Stimulated activated CD4-positive, alpha-beta T cell treated with anti-CD3 and anti-CD28 coated beads, Interleukin-2, amount 100 ng/mL, for 48 hours (primary cell): ENCODE data around the gene PTEN.
A peak's percentile ranks its signal among the peaks of the same experiment; 100 is the strongest.
"Not testable (repeated sequence)": the region's sequence is repeated elsewhere in the genome, so short reads cannot be mapped to it uniquely, and the experiment has no call there.

ENCODE experiments used
- DNase-seq, 2 donors: peaks; one replicate each; pipeline ENCODE4 v3.0.0-alpha.2; 2020

The PTEN gene

GRCh38 chr10:87846023-87846422 lies 17.4 kb upstream of the PTEN start:
- DNase-seq = no peak

GRCh38 chr10:87846711-87847110 lies 16.7 kb upstream of the PTEN start:
- DNase-seq = not testable (repeated sequence)

- no peak for DNase-seq
Observed at GRCh38 chr10:87847550-87847949, 15.9 kb upstream of the PTEN start.

GRCh38 chr10:87849001-87849400 lies 14.4 kb upstream of the PTEN start:
- DNase-seq = no peak

GRCh38 chr10:87850742-87851205 lies 12.7 kb upstream of the PTEN start:
- DNase-seq = peak in 1 of 2 donors; percentile 16

GRCh38 chr10:87852089-87852488 lies 11.3 kb upstream of the PTEN start:
- no peak for DNase-seq

- DNase-seq = not testable (repeated sequence)
Observed at GRCh38 chr10:87855247-87855646, 8.2 kb upstream of the PTEN start.

GRCh38 chr10:87855665-87856064 lies 7.8 kb upstream of the PTEN start:
- not testable (repeated sequence) for DNase-seq

GRCh38 chr10:87860156-87860795 lies 3.1 kb upstream of the PTEN start:
- no peak for DNase-seq

GRCh38 chr10:87860816-87861403 lies 2.5 kb upstream of the PTEN start:
- DNase-seq = no peak

GRCh38 chr10:87861566-87861952 lies 1.9 kb upstream of the PTEN start:
- DNase-seq = no peak

GRCh38 chr10:87861953-87862678 lies 1.3 kb upstream of the PTEN start:
- DNase-seq = peak; percentile 87 to 88

GRCh38 chr10:87862679-87863052 lies 759 bp upstream of the PTEN start:
- DNase-seq = no peak

- peak in 1 of 2 donors; percentile 12 for DNase-seq
Observed at GRCh38 chr10:87863951-87864495, 598 bp downstream of the PTEN start.

GRCh38 chr10:87864496-87865059 lies 1.2 kb downstream of the PTEN start:
- no peak for DNase-seq

- no peak for DNase-seq
Observed at GRCh38 chr10:87865241-87865881, 1.9 kb downstream of the PTEN start.

- no peak for DNase-seq
Observed at GRCh38 chr10:87866412-87866974, 3.1 kb downstream of the PTEN start.

GRCh38 chr10:87867453-87867852 lies 4.0 kb downstream of the PTEN start:
- no peak for DNase-seq

GRCh38 chr10:87868277-87868676 lies 4.9 kb downstream of the PTEN start:
- DNase-seq = no peak

- not testable (repeated sequence) for DNase-seq
Observed at GRCh38 chr10:87869139-87869538, 5.7 kb downstream of the PTEN start.

- DNase-seq = no peak
Observed at GRCh38 chr10:87869773-87870551, 6.5 kb downstream of the PTEN start.

GRCh38 chr10:87872828-87873227 lies 9.4 kb downstream of the PTEN start:
- no peak for DNase-seq
